Measurements from ENCODE around the gene CNKSR3.

DNA sequence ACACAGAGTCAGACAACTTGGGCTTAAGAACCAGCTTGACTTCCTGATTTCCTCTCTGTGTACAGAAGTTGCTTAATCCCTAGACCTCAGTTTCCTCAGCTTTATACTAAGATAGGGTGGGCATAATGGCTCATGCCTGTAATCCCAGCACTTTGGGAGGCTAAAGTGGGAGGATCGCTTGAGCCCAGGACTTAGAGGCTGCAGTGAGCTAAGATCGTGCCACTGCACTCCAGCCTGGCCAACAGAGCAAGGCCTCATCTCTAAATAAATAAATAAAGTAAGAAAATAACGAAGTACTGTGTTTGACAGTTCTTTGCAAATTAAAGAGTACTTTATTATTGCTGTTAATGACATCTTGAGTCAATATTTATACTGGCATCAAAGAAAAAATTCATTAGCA is 41.7 kb downstream of the CNKSR3 start:
- TF ChIP-seq, protein P1, sequence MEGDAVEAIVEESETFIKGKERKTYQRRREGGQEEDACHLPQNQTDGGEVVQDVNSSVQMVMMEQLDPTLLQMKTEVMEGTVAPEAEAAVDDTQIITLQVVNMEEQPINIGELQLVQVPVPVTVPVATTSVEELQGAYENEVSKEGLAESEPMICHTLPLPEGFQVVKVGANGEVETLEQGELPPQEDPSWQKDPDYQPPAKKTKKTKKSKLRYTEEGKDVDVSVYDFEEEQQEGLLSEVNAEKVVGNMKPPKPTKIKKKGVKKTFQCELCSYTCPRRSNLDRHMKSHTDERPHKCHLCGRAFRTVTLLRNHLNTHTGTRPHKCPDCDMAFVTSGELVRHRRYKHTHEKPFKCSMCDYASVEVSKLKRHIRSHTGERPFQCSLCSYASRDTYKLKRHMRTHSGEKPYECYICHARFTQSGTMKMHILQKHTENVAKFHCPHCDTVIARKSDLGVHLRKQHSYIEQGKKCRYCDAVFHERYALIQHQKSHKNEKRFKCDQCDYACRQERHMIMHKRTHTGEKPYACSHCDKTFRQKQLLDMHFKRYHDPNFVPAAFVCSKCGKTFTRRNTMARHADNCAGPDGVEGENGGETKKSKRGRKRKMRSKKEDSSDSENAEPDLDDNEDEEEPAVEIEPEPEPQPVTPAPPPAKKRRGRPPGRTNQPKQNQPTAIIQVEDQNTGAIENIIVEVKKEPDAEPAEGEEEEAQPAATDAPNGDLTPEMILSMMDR (conservative IDR thresholded peaks at IDR 0.05) = no peak
- TF ChIP-seq ZFX (IDR thresholded peaks at IDR 0.05) = no peak

All from C4-2B (cell line).